ENCODE data around the gene TPH1.

Gene TPH1

GRCh38 chr11:18071098-18071705, 25.1 kb upstream of the TPH1 start:
- TF ChIP-seq Cebpa-rat (IDR thresholded peaks at IDR 0.05): no peak
- Histone ChIP-seq H3K27ac (no peak overlapping the region), H3K36me3 (peaks cover 4 to 25% (median 16%) of the 10 kb centered on the region in 11 experiments; a peak in 15 of 22 replicates)

GRCh38 chr11:18067372-18067771, 21.3 kb upstream of the TPH1 start:
- no peak for TF ChIP-seq Cebpa-rat (IDR thresholded peaks at IDR 0.05)
- Histone ChIP-seq H3K4me1 (no peaks in the 10 kb centered on the region), H3K27ac (no peak overlapping the region)

More at GRCh38 chr11:18071098-18071705, 25.1 kb upstream of the TPH1 start:
- Histone ChIP-seq H3K4me2 (no peak overlapping the region), H3K4me1 (no peaks in the 10 kb centered on the region), H3K27me3 (no peaks in the 10 kb centered on the region), H3K9ac (no peak overlapping the region), H3K9me3 (replicated peaks in 1 of 11) (no peaks in the 10 kb centered on the region), H3K4me3 (no peak overlapping the region), H4K20me1 (no peaks in the 10 kb centered on the region; a peak in 1 of 22 replicates)

GRCh38 chr11:18066626-18067025, 20.6 kb upstream of the TPH1 start:
- H4K20me1 ChIP-seq: no peaks in the 10 kb centered on the region
- H3K36me3 ChIP-seq: peaks cover 0 to 9% (median 0%) of the 10 kb centered on the region in 11 experiments; a peak in 4 of 22 replicates
- TF ChIP-seq Cebpa-rat (IDR thresholded peaks at IDR 0.05): no peak
- no peak overlapping the region for H3K27ac ChIP-seq
- H3K4me3 ChIP-seq: no peak overlapping the region
- H3K4me1 ChIP-seq: no peaks in the 10 kb centered on the region
- H3K27me3 ChIP-seq: no peaks in the 10 kb centered on the region
- no peak overlapping the region for H3K9ac ChIP-seq
- H3K4me2 ChIP-seq: no peak overlapping the region
- H3K9me3 ChIP-seq (replicated peaks in 1 of 11): no peaks in the 10 kb centered on the region

More at GRCh38 chr11:18067372-18067771, 21.3 kb upstream of the TPH1 start:
- Histone ChIP-seq H3K27me3 (no peaks in the 10 kb centered on the region), H3K4me2 (no peak overlapping the region), H3K4me3 (no peak overlapping the region), H3K9ac (no peak overlapping the region), H3K36me3 (peaks cover 0 to 10% (median 0%) of the 10 kb centered on the region in 11 experiments; a peak in 4 of 22 replicates), H4K20me1 (no peaks in the 10 kb centered on the region), H3K9me3 (replicated peaks in 1 of 11) (no peaks in the 10 kb centered on the region)

- Histone ChIP-seq H3K36me3 (peaks cover 0 to 6% (median 0%) of the 10 kb centered on the region in 11 experiments; a peak in 2 of 22 replicates), H3K4me1 (no peaks in the 10 kb centered on the region), H3K27ac (no peak overlapping the region), H3K9me3 (replicated peaks in 1 of 11) (no peaks in the 10 kb centered on the region), H3K4me3 (no peak overlapping the region), H3K9ac (no peak overlapping the region), H3K27me3 (no peaks in the 10 kb centered on the region), H3K4me2 (no peak overlapping the region), H4K20me1 (no peaks in the 10 kb centered on the region)
- no peak for TF ChIP-seq Cebpa-rat (IDR thresholded peaks at IDR 0.05)
These were observed 19.5 kb upstream of the TPH1 start for GRCh38 chr11:18065572-18065971.

- no peak overlapping the region for H3K27ac ChIP-seq
- H3K4me3 ChIP-seq: no peak overlapping the region
- H3K9me3 ChIP-seq (replicated peaks in 1 of 11): no peaks in the 10 kb centered on the region
- peaks cover 0 to 3% (median 0%) of the 10 kb centered on the region in 11 experiments; a peak in 1 of 22 replicates for H3K36me3 ChIP-seq
- H4K20me1 ChIP-seq: no peaks in the 10 kb centered on the region
- H3K9ac ChIP-seq: no peak overlapping the region
- TF ChIP-seq Cebpa-rat (IDR thresholded peaks at IDR 0.05): no peak
- H3K4me1 ChIP-seq: no peaks in the 10 kb centered on the region
- H3K4me2 ChIP-seq: no peak overlapping the region
- H3K27me3 ChIP-seq: no peaks in the 10 kb centered on the region
These were observed 18.5 kb upstream of the TPH1 start for GRCh38 chr11:18064450-18065054.

- Histone ChIP-seq H3K4me2 (no peak overlapping the region), H4K20me1 (no peaks in the 10 kb centered on the region)
These were observed 17.9 kb upstream of the TPH1 start for GRCh38 chr11:18063862-18064434.

GRCh38 chr11:18063125-18063524, 17.1 kb upstream of the TPH1 start:
- no peaks in the 10 kb centered on the region for H3K36me3 ChIP-seq
- no peaks in the 10 kb centered on the region for H3K27me3 ChIP-seq
- no peak overlapping the region for H3K9ac ChIP-seq
- H3K4me2 ChIP-seq: no peak overlapping the region
- no peak for TF ChIP-seq Cebpa-rat (IDR thresholded peaks at IDR 0.05)
- H3K27ac ChIP-seq: no peak overlapping the region
- H3K9me3 ChIP-seq (replicated peaks in 1 of 11): no peaks in the 10 kb centered on the region
- no peak overlapping the region for H3K4me3 ChIP-seq
- H3K4me1 ChIP-seq: no peaks in the 10 kb centered on the region
- no peaks in the 10 kb centered on the region for H4K20me1 ChIP-seq

More at GRCh38 chr11:18063862-18064434, 17.9 kb upstream of the TPH1 start:
- H3K9me3 ChIP-seq (replicated peaks in 1 of 11): no peaks in the 10 kb centered on the region
- H3K4me3 ChIP-seq: no peak overlapping the region
- no peaks in the 10 kb centered on the region for H3K4me1 ChIP-seq
- H3K36me3 ChIP-seq: peaks cover 0 to 3% (median 0%) of the 10 kb centered on the region in 11 experiments; a peak in 1 of 22 replicates
- no peak overlapping the region for H3K27ac ChIP-seq
- no peak overlapping the region for H3K9ac ChIP-seq
- TF ChIP-seq Cebpa-rat (IDR thresholded peaks at IDR 0.05): no peak
- H3K27me3 ChIP-seq: no peaks in the 10 kb centered on the region

- Histone ChIP-seq H3K9ac (no peak overlapping the region), H4K20me1 (no peaks in the 10 kb centered on the region), H3K27me3 (no peaks in the 10 kb centered on the region), H3K4me3 (no peak overlapping the region), H3K4me2 (no peak overlapping the region), H3K9me3 (replicated peaks in 1 of 11) (no peaks in the 10 kb centered on the region), H3K4me1 (no peaks in the 10 kb centered on the region), H3K27ac (no peak overlapping the region), H3K36me3 (no peaks in the 10 kb centered on the region)
- TF ChIP-seq Cebpa-rat (IDR thresholded peaks at IDR 0.05): no peak
These were observed 15.3 kb upstream of the TPH1 start for GRCh38 chr11:18061351-18061750.

- no peak overlapping the region for H3K4me3 ChIP-seq
- H3K27ac ChIP-seq: no peak overlapping the region
- H4K20me1 ChIP-seq: no peaks in the 10 kb centered on the region
- H3K4me1 ChIP-seq: no peaks in the 10 kb centered on the region
- no peaks in the 10 kb centered on the region for H3K36me3 ChIP-seq
- H3K27me3 ChIP-seq: no peaks in the 10 kb centered on the region
- H3K9ac ChIP-seq: no peak overlapping the region
- no peak overlapping the region for H3K4me2 ChIP-seq
- no peak for TF ChIP-seq Cebpa-rat (IDR thresholded peaks at IDR 0.05)
- no peaks in the 10 kb centered on the region for H3K9me3 ChIP-seq (replicated peaks in 1 of 11)
These were observed 10.6 kb upstream of the TPH1 start for GRCh38 chr11:18056561-18057181.
